DOHH2 (cell line): ENCODE results near the gene TAAR2.

Experiments used
- EZH2phosphoT487 ChIP-seq: fragments of 200-600 bp; sonication (generic); IDR thresholded peaks from 2 replicates; pipeline ENCODE4 v1.6.1; 2017; ENCODE audit warnings: borderline replicate concordance, mild to moderate bottlenecking, antibody characterized with exemption, low read length, moderate library complexity, mixed read lengths
- TF ChIP-seq, protein P1 (sequence below): fragments of 200-600 bp; sonication (generic); IDR thresholded peaks from one replicate; pipeline ENCODE4 v1.5.1; 2014; ENCODE audit warnings: antibody characterized with exemption, mild to moderate bottlenecking, low read depth, low read length; ENCODE audit not compliant: poor library complexity, severe bottlenecking

- TF ChIP-seq, protein P1, sequence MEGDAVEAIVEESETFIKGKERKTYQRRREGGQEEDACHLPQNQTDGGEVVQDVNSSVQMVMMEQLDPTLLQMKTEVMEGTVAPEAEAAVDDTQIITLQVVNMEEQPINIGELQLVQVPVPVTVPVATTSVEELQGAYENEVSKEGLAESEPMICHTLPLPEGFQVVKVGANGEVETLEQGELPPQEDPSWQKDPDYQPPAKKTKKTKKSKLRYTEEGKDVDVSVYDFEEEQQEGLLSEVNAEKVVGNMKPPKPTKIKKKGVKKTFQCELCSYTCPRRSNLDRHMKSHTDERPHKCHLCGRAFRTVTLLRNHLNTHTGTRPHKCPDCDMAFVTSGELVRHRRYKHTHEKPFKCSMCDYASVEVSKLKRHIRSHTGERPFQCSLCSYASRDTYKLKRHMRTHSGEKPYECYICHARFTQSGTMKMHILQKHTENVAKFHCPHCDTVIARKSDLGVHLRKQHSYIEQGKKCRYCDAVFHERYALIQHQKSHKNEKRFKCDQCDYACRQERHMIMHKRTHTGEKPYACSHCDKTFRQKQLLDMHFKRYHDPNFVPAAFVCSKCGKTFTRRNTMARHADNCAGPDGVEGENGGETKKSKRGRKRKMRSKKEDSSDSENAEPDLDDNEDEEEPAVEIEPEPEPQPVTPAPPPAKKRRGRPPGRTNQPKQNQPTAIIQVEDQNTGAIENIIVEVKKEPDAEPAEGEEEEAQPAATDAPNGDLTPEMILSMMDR = no peak
- TF ChIP-seq EZH2phosphoT487 = no peak
These were observed 16.4 kb downstream of the TAAR2 start for GRCh38 chr6:132607544-132608233.
